B cell (primary cell): Measurements from ENCODE around the gene MICAL3. TPM values are rescaled to one million over a fixed set of nuclear protein-coding genes. Genes with fewer than 3 reads are reported as not detected.

Experiments used
- ATAC-seq: fragments of 200-7000 bp; cut with Tn5 transposase; one replicate; pipeline ENCODE4 v1.10.0; 2021; ENCODE audit warnings: low read depth, mild to moderate bottlenecking, moderate number of reproducible peaks, moderate library complexity
- CTCF ChIA-PET: fragments of 350-600 bp; sonication (Branson Sonifier 250); formaldehyde crosslinking; loops from one replicate; lab custom pipeline; 2021; ENCODE audit warnings: antibody characterized with exemption, inconsistent platforms; lab: Charles Lee
- POLR2A ChIA-PET: fragments of 350-600 bp; sonication (Branson Sonifier 250); formaldehyde crosslinking; loops from one replicate; lab custom pipeline; 2021; ENCODE audit warnings: antibody characterized with exemption; lab: Charles Lee
- DNase-seq: peaks from one replicate; pipeline ENCODE4 v3.0.0; 2013
- H2AFZ ChIP-seq: 2 replicates; pipeline ENCODE4 v1.6.1; 2012; ENCODE audit warnings: mild to moderate bottlenecking, low read depth, low read length; ENCODE audit not compliant: insufficient read depth, poor library complexity, severe bottlenecking
- H3K27ac ChIP-seq, 2 donors: 1 replicate in 1 of 2; 2 replicates in 1 of 2; pipeline ENCODE4 v1.5.1; 2012 to 2013; ENCODE audit warnings: low read length in 2 of 2, mild to moderate bottlenecking in 2 of 2, moderate library complexity in 1 of 2
- H3K27me3 ChIP-seq, 4 experiments: fragments of 200-600 bp in 1 of 4; sonication (generic) in 1 of 4; replicated peaks in 1 of 4; 1 replicate in 2 of 4; 2 replicates in 2 of 4; pipeline versions ENCODE4 v1.6.1 to v1.7.0; 2013 to 2016; ENCODE audit warnings: low read length in 3 of 4, mild to moderate bottlenecking in 2 of 4, mixed read lengths in 1 of 4, moderate library complexity in 1 of 4; ENCODE audit not compliant: insufficient read depth in 4 of 4, control insufficient read depth in 3 of 4; ENCODE audit errors: control extremely low read depth in 1 of 4
- H3K36me3 ChIP-seq, 2 experiments: replicated peaks in 1 of 2; 1 replicate in 1 of 2; 2 replicates in 1 of 2; pipeline versions ENCODE4 v1.6.1 to v1.7.1; 2013; ENCODE audit warnings: low read length in 1 of 2; ENCODE audit not compliant: insufficient read depth in 2 of 2, control insufficient read depth in 1 of 2; ENCODE audit errors: control extremely low read depth in 1 of 2, extremely low read depth in 1 of 2
- H3K4me1 ChIP-seq, 2 donors: fragments of 200-600 bp in 1 of 2; sonication (generic) in 1 of 2; 1 replicate in 1 of 2; 2 replicates in 1 of 2; pipeline versions ENCODE4 v1.5.1 to v1.6.1; 2013 to 2017; ENCODE audit warnings: low read length in 2 of 2; ENCODE audit not compliant: control insufficient read depth in 2 of 2, insufficient read depth in 2 of 2
- H3K4me2 ChIP-seq: replicated peaks from 2 replicates; pipeline ENCODE3; 2012; ENCODE audit warnings: mild to moderate bottlenecking, low read depth, low read length; ENCODE audit not compliant: poor library complexity, severe bottlenecking
- H3K4me3 ChIP-seq, 5 experiments: fragments of 200-600 bp in 1 of 5; sonication (generic) in 1 of 5; 1 replicate in 3 of 5; 2 replicates in 2 of 5; pipeline versions ENCODE4 v1.5.1 to v1.7.0; 2011 to 2016; ENCODE audit warnings: low read length in 4 of 5, mild to moderate bottlenecking in 4 of 5, low read depth in 2 of 5, control low read depth in 1 of 5, moderate library complexity in 1 of 5; ENCODE audit not compliant: insufficient read depth in 1 of 5; ENCODE audit errors: control extremely low read depth in 1 of 5, extremely low read depth in 1 of 5
- H3K79me2 ChIP-seq: fragments of 200-600 bp; sonication (generic); one replicate; pipeline ENCODE4 v1.6.0; 2016; ENCODE audit warnings: low read length; ENCODE audit not compliant: control insufficient read depth, insufficient read depth
- H3K9ac ChIP-seq: fragments of 200-600 bp; sonication (generic); 2 replicates; pipeline ENCODE4 v1.6.1; 2017; ENCODE audit warnings: mild to moderate bottlenecking, low read length, moderate library complexity
- H3K9me3 ChIP-seq, 3 donors: one replicate each; pipeline versions ENCODE4 v1.6.1 to v1.7.1; 2013; ENCODE audit warnings: low read length in 2 of 3; ENCODE audit not compliant: control insufficient read depth in 2 of 3, insufficient read depth in 1 of 3; ENCODE audit errors: control extremely low read depth in 1 of 3
- H4K20me1 ChIP-seq: 2 replicates; pipeline ENCODE4 v1.6.0; 2012; ENCODE audit warnings: mild to moderate bottlenecking, low read length; ENCODE audit not compliant: insufficient read depth, control insufficient read depth, poor library complexity, severe bottlenecking
- H3K27ac Mint-ChIP-seq: one replicate; pipeline ENCODE4 v1.8.0; 2021; ENCODE audit warnings: mixed read lengths
- H3K27me3 Mint-ChIP-seq: one replicate; pipeline ENCODE4 v1.8.0; 2021; ENCODE audit warnings: mixed read lengths
- H3K4me1 Mint-ChIP-seq: one replicate; pipeline ENCODE4 v1.8.0; 2021; ENCODE audit warnings: mixed read lengths
- H3K4me3 Mint-ChIP-seq: one replicate; pipeline ENCODE4 v1.8.0; 2021; ENCODE audit warnings: mixed read lengths
- H3K9me3 Mint-ChIP-seq: one replicate; pipeline ENCODE4 v1.8.0; 2022; ENCODE audit warnings: mixed read lengths; ENCODE audit not compliant: insufficient read depth
- EZH2 ChIP-seq: IDR thresholded peaks from 2 replicates; pipeline ENCODE4 v1.6.1; 2012; ENCODE audit warnings: borderline replicate concordance, low read depth, mild to moderate bottlenecking, moderate library complexity, low read length; ENCODE audit not compliant: insufficient read depth, poor library complexity, severe bottlenecking
- WGBS: methylation state at CpG from one replicate; pipeline ENCODE4 v1.1.5; 2013; ENCODE audit warnings: missing lambda C conversion rate; ENCODE audit not compliant: insufficient coverage; 5-methylcytosine and 5-hydroxymethylcytosine counted together
- intact Hi-C: fragments of 100-400 bp; cut with micrococcal nuclease; formaldehyde crosslinking; loops from one replicate; pipeline ENCODE4 v1.10.0; 2022
- polyA plus RNA-seq: library from polyadenylated mRNA; depleted of rRNA; stranded (reverse); fragments of >200 nt; gene quantifications from 2 replicates; pipeline ENCODE4 v1.2.3, GENCODE V29; 2012
- total RNA-seq, 2 donors: library from RNA; stranded (reverse); fragments of 120-200 nt in 1 of 2; gene quantifications; 1 replicate in 1 of 2; 2 replicates in 1 of 2; pipeline versions ENCODE4 v1.2.3 to v1.2.4, GENCODE V29; 2013 to 2022
- TF ChIP-seq, protein P1 (sequence below): fragments of 200-600 bp; IDR thresholded peaks from one replicate; pipeline ENCODE4 v1.8.0; 2022; ENCODE audit warnings: antibody characterized with exemption, mild to moderate bottlenecking

MICAL3 gene
- total and polyA plus RNA-seq, 2 donors (not counting 1 experiment from before 2014, with no cell fraction given) = 50.5 to 253 TPM

- ChIA-PET CTCF (interaction anchor here (0.6 to 2.9 kb wide), 3 partner anchors 74 to 173 kb away, joined by 3 to 9 read pairs (median 3); no protein-coding TSS in a partner anchor), POLR2A (interaction anchor here (1.4 kb wide), 1 partner anchor 12 kb away, joined by 3 read pairs; no protein-coding TSS in a partner anchor)
- TF ChIP-seq EZH2 = no peak
- TF ChIP-seq, protein P1, sequence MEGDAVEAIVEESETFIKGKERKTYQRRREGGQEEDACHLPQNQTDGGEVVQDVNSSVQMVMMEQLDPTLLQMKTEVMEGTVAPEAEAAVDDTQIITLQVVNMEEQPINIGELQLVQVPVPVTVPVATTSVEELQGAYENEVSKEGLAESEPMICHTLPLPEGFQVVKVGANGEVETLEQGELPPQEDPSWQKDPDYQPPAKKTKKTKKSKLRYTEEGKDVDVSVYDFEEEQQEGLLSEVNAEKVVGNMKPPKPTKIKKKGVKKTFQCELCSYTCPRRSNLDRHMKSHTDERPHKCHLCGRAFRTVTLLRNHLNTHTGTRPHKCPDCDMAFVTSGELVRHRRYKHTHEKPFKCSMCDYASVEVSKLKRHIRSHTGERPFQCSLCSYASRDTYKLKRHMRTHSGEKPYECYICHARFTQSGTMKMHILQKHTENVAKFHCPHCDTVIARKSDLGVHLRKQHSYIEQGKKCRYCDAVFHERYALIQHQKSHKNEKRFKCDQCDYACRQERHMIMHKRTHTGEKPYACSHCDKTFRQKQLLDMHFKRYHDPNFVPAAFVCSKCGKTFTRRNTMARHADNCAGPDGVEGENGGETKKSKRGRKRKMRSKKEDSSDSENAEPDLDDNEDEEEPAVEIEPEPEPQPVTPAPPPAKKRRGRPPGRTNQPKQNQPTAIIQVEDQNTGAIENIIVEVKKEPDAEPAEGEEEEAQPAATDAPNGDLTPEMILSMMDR = no peak
- Histone ChIP-seq H3K27ac (no peak overlapping the region), H4K20me1 (peaks cover 77% of the 10 kb centered on the region), H2AFZ (no peak overlapping the region), H3K4me2 (no peak overlapping the region), H3K27me3 (no peaks in the 10 kb centered on the region), H3K4me3 (no peak overlapping the region), H3K4me1 (no peaks in the 10 kb centered on the region), H3K36me3 (peaks cover 3 to 92% of the 10 kb centered on the region in 2 experiments), H3K9ac (no peak overlapping the region), H3K79me2 (peaks cover 59% of the 10 kb centered on the region), H3K9me3 (no peaks in the 10 kb centered on the region)
- H3K4me3 Mint-ChIP-seq = no peak overlapping the region
- DNase-seq (no peak), ATAC-seq (no peak)
- intact Hi-C loops = no loop called here
- H3K4me1 Mint-ChIP-seq = peaks cover 18% of the 10 kb centered on the region
- no peak overlapping the region for H3K27ac Mint-ChIP-seq
- 90% methylated on average over 6 of the region's 8 CpGs for WGBS
- H3K9me3 Mint-ChIP-seq = no peaks in the 10 kb centered on the region
- H3K27me3 Mint-ChIP-seq = no peaks in the 10 kb centered on the region
These were observed 121.4 kb downstream of the MICAL3 start for GRCh38 chr22:17902960-17903359.

- WGBS = 95% methylated on average over 4 of the region's 8 CpGs
- Histone ChIP-seq H3K27ac (no peak overlapping the region), H2AFZ (no peak overlapping the region), H3K9me3 (no peaks in the 10 kb centered on the region), H4K20me1 (peaks cover 34% of the 10 kb centered on the region), H3K36me3 (peaks cover 0 to 91% of the 10 kb centered on the region in 2 experiments), H3K9ac (no peak overlapping the region), H3K4me1 (no peaks in the 10 kb centered on the region), H3K4me3 (no peak overlapping the region), H3K4me2 (no peak overlapping the region), H3K79me2 (peaks cover 34% of the 10 kb centered on the region), H3K27me3 (no peaks in the 10 kb centered on the region)
- Mint-ChIP-seq H3K4me1 (peaks cover 10% of the 10 kb centered on the region), H3K4me3 (no peak overlapping the region), H3K9me3 (no peaks in the 10 kb centered on the region), H3K27ac (no peak overlapping the region), H3K27me3 (no peaks in the 10 kb centered on the region)
- ATAC-seq (no peak), DNase-seq (no peak)
- intact Hi-C loops = no loop called here
- POLR2A ChIA-PET = no interaction called here
- CTCF ChIA-PET = interaction anchor here (0.7 kb wide), 1 partner anchor 70 kb away, joined by 3 read pairs; no protein-coding TSS in a partner anchor
- TF ChIP-seq EZH2 = no peak
- TF ChIP-seq, protein P1 = no peak
These were observed 126.0 kb downstream of the MICAL3 start for GRCh38 chr22:17898375-17898774.
